ENCODE results near the gene C11orf52.

Gene C11orf52

DNA sequence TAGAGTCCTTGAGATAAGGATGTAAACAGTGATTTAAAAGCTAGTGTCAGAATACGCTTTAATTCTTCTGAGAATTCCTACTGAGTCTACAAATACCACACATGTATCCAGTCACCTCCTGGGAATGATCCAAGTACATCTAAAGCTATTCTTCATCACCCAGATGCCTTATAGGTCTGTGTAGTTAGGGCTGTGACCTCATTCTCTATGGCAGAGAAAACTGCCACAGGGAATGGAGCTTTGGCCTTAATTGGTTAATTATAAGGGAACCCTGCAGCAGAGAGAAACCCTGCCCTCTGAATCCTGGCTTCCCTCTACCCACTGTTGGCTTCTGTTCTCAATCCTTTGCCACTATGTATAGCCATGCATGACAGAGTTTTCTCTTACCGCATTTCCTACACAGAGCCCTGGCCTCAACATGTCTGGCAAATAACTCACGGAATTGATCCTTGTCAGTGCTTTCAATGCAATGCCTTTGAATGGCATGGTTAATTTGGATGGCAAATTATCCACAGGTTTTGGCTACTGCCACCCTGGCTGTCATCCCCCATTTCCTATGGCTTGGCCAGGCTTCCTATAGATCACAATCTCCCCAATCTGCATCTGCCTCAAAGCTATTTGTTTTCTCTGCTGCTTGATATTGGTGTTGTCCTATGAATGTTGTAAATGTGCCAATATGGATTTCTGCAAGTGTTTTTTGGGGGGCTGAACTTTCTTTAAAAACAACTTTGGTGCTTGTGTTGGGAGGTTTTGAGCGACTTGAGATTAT, 21.3 kb downstream of the C11orf52 start:
- peak; percentile 72 for DNase-seq

GRCh38 chr11:111941963-111942362, 23.2 kb downstream of the C11orf52 start:
- no peak for DNase-seq

- DNase-seq = no peak
Measured at GRCh38 chr11:111942829-111943228, 24.1 kb downstream of the C11orf52 start.

DNA sequence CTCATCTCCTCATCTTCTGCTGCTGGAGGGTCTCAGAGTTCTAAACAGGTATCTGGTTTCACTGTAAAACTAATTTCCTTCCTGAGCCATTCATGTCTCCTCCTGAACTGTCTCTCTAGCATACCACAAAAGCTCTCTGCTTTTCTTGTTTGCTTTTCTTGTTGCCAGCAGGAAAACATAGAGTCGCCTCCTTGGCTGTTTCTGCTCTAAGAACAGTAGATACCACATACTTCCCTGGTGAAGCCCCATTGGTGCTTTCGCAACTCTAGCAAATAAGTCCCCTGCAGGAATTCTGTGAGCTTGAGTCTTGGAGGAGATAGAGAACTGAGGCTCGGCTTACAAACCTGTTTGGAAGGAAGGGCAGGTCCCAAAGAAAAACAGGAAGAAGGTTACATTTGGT, 25.4 kb downstream of the C11orf52 start:
- DNase-seq = no peak

- DNase-seq = no peak
Measured at GRCh38 chr11:111944651-111945051, 25.9 kb downstream of the C11orf52 start.

DNA sequence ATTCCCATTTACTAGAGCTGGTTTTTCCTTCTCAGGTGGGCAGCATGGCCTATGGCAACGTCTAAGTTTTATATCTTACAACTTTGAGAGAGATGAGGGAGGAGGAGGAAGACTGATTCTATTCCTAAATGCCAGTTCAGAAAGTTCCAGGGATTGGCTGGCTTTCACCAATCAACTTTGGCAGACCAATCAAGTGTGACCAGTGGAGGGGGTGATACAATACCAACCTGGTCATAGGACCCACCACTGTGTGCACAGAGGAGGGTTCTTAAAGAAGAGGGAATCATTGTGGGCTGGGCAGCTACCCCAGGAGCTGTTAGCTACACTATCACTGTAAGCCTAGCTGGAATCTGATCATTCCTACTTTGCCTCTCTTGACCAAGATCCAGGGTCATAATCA, 26.5 kb downstream of the C11orf52 start:
- no peak for DNase-seq

GRCh38 chr11:111946499-111946898, 27.8 kb downstream of the C11orf52 start:
- no peak for DNase-seq

DNA sequence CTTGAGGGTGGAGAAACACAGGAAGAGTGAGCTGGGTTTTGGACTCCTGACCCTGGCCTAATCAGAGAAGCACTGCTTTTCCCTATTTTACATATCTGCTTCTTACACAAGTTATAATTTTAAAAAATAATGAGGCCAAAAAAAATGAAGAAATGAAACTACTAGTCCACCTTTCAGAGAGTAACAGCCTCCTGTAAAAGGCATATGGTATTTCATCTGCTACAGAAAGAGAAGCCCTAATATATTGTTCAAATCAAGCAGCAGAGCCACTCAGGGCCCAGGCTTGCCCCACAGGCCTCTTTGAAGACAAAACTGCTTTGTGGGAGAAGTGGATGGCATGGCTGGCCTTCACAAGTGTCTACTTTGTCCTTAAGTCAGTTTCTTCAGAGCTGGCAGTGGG, 28.4 kb downstream of the C11orf52 start:
- no peak for DNase-seq

DNA sequence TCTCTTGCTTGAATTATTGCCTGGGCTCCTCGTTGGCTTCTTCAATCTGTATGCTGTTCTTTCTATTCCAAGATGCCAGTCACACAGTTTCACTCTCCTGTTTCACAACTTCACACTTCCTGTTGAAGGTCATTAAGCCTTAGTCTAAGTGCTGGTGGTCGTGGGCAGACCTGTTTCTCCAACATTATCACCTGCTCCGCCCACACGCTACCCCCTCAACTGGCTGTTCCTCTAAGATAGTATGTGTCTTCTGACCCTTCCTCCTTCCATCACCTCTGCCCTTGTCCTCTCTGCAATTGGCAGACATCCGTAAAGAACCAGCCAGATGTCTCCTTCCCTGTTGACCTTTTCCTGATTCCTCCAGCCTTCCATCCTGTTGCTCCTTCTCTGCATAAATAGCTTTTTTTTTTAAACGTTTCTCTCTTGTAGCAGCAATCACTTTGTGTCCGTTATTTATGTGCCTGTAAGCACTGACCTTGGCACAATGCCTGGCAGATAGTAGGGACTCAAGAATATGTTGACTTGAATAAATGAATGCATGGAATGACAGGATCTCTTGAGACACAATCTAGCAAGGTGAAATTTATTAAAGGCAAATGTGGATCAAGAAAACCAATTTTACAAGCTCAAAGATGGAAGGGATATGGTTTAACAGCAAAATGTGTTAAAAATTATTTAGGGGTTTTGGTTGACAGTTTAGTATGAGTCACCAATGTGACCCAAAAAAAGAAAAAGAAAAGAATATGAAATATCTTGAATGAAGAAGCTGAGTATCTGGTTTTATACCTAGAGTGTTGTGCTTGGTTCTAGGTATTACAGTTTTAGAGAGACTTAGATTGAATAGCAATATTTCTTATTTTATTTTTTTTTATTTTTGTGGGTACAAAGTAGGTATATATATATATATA, 31.1 kb downstream of the C11orf52 start:
- no peak for DNase-seq

- no peak for DNase-seq
Measured at GRCh38 chr11:111951565-111951964, 32.9 kb downstream of the C11orf52 start.

DNA sequence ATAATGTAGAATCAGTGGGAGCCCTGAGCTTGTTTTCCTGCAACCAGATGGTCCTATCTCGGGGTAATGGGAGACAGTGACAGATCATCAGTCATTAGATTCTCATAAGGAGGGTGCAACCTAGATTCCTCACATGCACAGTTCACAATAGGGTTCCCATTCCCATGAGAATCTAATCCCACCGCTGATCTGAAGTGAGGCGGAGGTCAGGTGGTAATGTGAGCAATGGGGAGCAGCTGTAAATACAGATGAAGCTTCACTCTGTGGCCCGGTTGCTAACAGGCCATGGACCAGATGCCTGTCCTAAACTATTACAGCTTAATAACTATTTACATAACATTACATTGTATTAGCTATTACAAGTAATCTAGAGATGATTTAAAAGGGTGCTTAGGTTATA, 35.4 kb downstream of the C11orf52 start:
- DNase-seq = no peak

- DNase-seq = peak; percentile 14
Measured at GRCh38 chr11:111957663-111958444, 39.1 kb downstream of the C11orf52 start.

GRCh38 chr11:111960916-111961315, 42.2 kb downstream of the C11orf52 start:
- no peak for DNase-seq

DNA sequence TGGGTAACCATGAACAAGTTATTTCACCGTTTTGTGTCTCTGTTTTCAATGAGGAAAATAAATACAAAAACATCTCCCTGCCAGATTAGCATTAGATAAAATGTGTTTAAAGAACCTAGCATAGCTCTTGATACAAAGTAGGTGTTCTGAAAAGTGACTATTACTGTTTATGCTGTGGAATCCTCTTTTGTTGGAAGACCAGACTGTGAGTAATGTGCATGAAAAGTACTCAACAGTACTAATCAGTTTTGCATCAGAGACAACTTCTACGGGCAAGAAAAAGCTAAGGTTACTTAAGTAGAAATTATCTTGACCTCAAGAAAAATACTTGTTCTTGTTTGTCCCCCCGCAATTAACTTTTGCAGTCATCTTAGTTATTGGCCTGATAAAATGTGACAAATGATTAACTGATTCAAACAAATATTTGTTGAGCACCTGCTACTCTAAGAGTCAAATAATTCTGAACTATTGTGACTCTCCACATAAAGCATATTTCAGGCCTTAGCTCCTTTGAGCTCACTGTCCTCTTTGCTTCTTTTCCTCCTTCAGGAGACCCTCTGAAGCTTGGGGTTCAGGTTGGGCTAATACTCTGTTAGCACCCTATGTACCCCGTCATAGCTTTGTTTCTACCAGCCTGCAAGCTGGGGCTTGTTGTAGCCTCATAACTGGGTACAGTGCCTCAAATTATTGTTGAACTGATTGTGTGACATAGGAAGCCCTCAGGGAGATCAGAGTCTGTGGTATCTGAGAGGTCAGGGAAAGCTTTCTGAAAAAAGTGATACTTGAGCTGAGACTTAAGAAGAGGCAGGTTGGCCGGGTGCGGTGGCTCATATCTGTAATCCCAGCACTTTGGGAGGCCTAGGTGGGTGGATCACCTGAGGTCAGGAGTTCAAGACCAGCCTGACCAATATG, 42.9 kb downstream of the C11orf52 start:
- DNase-seq = no peak

GRCh38 chr11:111963931-111964340, 45.2 kb downstream of the C11orf52 start:
- DNase-seq = no peak

DNA sequence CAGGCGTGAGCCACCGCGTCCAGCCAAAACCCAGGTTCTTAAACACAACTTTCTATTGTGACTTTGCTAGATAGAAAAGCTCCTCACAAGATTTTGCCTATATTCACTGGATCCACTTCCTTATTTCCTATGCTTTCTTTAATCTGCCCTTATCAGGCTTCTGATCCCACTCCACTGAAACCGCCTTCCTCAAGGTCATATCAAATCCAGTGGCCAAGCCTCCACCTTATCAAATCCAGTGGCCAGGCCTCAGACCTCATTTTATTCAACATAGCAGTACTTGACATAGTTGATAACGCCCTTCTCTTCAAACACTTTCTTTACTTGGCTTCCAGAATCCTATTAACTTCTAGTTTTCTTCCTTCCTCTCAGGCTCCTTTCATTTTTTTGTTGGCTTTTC, 48.0 kb downstream of the C11orf52 start:
- no peak for DNase-seq

GRCh38 chr11:111967649-111968048, 48.9 kb downstream of the C11orf52 start:
- DNase-seq = no peak

DNA sequence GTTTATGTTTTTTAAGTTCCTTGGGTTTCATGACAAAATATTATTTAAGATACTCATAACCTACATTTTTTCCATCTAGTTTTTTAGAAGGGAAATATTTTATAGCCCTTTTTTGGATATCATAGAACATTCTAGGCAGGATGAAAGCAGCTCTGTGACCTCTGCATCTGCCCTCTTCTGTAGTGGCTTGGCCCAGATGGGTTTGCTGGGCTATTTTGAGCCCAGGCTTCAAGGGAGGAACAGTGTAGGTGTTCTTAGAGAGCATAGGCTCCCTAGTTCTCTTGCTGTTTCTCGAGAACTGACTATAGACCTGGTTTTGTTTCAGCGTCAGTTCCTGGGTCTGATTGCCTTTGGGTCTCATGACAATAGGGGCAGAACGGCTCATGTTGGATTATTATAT, 50.6 kb downstream of the C11orf52 start:
- no peak for DNase-seq

DNA sequence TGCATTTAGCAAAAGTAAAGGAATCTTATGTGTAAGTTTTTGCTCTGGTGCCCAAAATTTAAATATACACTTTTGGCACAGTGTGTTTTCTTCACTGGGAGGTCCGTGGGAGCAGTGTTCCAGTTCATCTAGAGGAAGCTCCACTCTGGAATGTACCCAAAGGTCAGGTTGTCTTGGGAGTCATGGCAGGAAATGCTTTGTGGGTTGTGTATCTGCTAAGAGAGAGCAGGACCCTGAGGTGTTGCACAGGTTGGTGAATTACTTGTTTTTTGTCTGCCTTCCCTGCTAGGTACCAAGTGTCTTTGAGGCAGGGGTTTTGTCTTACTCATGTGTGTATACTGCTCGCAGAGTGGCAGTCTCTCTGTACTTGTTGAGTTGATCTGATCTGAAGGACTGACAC, 55.7 kb downstream of the C11orf52 start:
- no peak for DNase-seq

DNA sequence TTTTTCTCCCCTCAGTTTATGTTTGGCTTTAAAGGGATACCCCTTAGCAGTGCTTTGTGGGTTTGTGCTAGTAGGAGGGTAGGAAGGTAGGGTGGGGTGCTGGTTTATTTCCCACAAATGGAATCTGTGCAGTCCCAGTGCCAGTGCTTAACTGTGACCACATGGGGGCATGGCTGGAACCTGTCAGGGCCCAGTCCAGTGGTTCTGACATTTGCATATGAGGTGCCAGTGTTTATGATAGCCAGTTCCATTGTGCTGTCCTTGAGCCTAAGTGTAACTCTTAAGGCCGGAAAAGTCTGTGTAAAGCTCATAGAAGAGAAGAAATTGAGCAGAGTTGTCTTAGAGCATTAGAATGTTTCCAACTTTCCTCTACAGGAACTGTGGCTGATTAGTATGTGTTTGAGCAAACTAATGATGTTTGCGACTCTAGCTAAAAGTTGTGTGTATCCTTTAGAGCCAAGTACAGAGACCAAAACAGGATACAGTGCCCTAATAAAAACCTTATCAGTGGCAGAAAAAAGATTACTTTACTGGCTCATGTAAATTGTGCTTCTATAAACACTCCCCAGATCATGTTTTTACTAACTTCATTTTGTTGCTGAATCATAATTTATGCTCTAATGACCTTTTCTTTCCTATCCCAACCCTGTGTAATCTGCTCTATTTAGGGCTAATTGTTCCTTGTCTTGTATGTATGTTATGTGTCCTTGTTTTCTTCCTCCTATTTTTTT, 56.5 kb downstream of the C11orf52 start:
- DNase-seq = peak; percentile 5

DNA sequence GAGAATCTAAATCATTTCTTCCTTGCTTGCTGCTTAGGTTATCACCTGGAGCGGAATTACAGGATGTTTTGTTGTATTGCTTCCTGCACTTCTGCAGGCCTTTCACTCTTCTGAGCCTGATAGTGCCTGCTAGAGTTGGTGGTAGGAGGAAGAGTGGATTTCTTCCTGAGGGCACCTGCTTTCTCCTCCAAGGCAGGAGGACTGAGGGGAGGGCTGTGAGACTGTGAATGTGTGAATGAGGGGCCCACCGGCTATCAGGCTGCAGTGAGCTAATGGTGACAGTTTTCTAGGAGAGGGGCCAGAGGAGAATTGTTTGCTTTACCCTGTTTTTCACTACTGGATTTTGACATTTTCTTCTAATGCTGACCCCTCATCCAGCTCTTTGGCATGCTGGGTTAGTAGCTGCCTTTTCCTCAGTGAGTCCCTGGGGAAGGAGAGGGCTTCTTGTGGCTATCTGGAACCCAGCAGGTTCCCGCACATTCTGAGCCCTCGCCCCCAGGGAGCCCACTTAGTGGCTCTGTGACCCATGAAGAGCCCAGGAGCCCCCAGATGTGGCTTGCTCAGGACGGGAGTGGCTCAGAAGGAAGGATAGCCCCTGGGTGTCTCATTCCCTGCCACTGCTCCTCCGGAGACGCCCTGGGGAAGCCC, 57.5 kb downstream of the C11orf52 start:
- no peak for DNase-seq
